GM23338 (cell line): ENCODE measurements around the gene GFRA4.

Experiments used
- CTCF ChIP-seq, 2 experiments: fragments of 200-600 bp in 1 of 2; sonication (generic) in 1 of 2; conservative IDR thresholded peaks; 2 replicates each; pipeline versions ENCODE4 v1.5.1 to v1.6.1; 2016 to 2017; ENCODE audit warnings: antibody characterized with exemption in 2 of 2, low read depth in 2 of 2, mild to moderate bottlenecking in 2 of 2, moderate library complexity in 1 of 2
- EZH2 ChIP-seq: fragments of 200-600 bp; sonication (generic); IDR thresholded peaks from one replicate; pipeline ENCODE4 v1.8.0; 2017; ENCODE audit warnings: antibody characterized with exemption, mild to moderate bottlenecking, low read depth; ENCODE audit not compliant: unreplicated experiment
- POLR2AphosphoS5 ChIP-seq: IDR thresholded peaks from 2 replicates; pipeline ENCODE4 v1.6.1; 2016; ENCODE audit warnings: antibody characterized with exemption, low read depth

- TF ChIP-seq EZH2 (no peak), CTCF (conservative IDR thresholded peaks at IDR 0.05; ENCODE audit: low read depth in 2 of 2) (no peak), POLR2AphosphoS5 (no peak)
Observed at GRCh38 chr20:3654326-3655130, 8.7 kb downstream of the GFRA4 start.
